HK-2 (cell line): Measurements from ENCODE around the gene ARL11.

Experiments
- DNase-seq: peaks from one replicate; pipeline ENCODE4 v3.0.0-alpha.2; 2018; ENCODE audit not compliant: unreplicated experiment

Gene ARL11

DNA sequence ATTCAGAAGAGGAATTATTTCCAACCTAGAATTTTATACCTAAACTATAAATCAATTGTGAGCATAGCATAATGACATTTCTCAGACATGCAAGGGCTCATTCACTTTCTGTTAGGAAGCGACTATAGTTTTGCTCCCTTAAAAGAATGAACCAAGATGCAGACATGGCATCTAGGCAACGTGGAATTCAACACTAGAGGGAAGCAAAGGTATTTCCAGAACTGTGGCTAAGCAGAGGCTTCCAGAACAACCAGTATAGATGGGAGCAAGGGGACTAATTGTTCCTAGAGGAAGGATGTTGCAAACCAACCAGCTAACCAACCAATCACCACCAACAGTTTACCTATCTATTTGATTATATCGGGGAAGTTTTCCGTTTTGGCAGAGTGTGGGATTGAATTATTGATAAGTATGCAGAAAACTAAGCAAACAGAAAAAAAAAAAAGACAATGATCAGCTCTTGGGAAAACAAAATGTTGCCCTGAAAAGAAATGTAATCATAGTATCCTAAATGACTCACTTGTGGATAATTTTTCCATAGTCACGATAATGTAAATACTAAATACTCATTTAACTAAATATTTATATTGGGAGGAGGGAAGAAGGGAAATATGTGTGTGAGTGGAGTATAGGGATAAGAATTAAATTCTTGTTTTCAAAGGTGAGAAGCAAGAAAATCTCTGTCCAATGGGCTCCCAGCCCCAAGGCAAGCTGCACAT, 21.1 kb downstream of the ARL11 start:
- DNase-seq = no peak

DNA sequence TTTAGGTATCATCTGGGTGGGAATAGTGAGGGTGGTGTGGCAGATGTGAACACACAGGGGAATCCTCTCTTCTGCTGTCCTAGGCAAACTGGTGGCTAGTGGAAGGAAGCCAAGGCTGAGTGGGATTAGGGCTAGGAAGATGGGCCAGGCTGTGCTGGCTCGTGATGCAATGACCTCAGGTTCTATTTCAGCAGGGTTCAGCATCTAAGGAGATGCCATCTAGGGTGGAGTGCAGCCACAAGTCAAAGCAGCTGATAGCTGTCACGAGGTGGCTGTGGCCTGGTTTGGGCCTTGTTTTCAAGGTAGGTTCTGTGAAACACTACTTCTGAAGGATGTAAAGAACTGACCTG, 21.6 kb downstream of the ARL11 start:
- no peak for DNase-seq

DNA sequence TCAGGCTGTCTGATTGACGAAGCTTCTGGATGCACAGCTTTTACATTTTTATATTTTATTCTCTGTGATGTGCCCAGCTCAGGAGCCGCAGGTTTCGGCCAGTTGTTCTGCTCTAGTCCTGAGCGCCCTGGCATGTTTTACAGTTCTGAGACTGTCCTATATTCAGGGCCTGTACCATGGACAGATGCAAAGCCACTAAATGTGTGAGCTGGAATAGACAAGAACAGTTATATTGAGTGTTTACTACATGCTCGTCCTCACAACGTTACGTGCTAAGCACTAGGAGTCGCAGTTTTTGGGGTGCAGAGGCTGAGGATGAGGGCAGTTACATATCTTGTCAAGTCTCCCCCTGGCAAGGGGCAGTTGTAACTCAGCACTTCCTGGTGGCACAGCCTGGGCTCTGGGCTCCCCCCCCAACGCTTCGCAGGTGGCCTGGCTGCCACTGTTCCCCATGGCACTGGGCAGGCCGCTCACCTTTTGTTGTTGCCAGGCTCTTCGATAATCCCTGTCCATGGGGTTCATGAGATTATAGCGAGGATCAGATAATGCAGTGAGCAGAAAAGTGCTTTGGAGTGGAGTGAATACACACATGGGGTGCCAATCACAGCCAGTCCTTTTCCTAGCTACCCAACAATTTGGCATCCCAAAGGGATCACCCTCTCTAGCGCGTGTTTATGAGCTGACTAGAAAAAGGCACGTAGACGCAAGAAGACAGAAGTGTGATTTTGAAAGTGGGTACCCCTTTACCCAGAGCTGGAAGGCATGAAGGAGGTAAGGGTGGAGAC, 23.5 kb downstream of the ARL11 start:
- no peak for DNase-seq

DNA sequence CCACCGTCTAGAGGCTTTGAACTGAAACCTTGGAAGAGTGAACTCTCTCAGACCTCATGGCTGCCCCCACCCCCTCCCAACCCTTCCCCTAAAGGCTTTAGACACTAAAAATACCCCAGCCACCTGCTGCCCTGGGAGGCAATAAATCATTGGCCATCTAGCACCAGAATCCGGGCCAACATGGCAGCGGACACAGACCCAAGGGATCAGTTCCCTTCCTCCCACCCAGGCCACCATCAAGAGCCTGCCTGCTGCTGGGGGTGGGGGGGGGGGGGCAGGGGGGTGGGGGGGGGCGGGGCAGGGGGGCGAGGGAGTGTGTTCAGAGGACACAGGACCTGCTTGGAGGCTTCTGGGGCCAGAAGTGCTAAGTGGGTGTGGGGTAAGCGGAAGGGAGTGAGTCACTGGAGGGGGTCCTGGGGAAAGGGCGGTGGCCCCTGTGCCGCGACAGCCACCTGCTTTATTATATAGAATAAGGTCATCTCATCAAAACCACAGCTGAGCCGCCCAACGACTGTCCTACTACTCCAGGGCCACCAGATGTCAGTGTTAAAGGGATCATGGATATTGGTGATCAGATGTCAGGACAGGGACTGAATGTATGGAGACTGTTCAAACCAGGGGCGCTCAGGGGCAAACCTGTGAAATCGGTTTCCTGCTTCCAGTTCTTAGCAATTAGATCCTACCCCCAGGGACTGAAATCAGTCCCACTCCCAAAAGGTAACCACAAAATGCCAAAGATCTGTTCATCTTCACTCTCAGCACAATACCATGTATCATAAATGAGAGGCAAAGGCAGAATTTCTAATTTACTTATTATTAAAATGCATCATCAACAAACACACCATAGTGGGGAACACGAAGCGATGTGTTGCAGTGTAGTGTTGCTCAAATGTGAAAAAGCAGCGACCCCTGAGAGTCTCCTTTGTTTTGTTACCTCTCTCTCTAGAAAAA, 24.3 kb downstream of the ARL11 start:
- DNase-seq = peak; percentile 17

DNA sequence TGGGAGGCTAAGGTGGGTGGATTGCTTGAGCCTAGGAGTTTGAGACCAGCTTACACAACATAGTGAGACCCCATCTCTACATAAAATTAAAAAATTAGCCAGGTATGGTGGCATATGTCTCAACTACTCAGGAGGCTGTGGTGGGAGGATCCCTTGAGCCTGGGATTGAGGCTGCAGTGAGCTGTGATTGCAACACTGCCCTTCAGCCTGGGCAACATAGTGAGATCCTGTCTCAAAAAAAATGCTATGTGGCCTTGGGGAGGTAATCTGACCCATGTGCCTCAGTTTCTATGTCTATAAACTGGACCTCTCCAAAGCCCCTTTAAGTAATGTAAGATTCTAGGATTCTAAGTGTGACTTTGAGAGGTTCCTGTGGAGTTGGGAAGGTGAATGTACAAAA, 25.2 kb downstream of the ARL11 start:
- DNase-seq = no peak

DNA sequence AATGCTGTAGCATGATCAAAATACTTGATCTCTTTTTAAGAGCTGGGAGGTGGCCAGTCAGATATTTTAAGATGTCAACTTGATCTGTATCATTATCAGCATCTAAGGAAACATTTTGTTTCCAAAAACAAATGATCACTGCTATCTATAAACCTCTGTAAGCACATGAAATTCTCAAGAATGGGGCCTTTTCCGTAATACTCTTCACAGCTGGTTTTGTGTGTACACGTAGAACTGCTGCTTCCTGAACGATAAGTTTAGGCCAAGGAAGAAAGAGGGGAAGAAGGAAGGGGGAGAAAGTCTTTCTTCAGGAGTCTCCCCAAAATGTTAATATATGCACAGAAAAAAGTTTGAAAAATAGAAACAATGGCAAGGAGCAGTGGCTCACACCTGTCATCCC, 25.7 kb downstream of the ARL11 start:
- no peak for DNase-seq

DNA sequence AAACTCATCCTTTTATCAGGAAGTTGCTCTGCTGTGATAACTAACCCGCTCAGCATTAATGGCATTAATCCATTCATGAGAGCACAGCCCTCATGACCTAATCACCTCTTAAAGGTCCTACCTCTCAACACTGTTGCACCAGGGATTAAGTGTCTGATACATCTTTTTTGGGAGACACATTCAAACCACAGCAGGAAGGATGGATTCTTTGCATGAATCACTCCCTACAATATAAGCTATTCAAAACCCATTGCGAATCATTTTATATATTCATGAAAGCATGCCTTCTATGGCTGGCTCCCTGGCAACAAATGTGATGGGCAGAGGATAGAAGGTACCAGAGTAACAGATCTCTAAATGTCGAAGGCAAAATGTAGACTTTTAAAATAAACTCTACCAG, 27.6 kb downstream of the ARL11 start:
- DNase-seq = no peak

DNA sequence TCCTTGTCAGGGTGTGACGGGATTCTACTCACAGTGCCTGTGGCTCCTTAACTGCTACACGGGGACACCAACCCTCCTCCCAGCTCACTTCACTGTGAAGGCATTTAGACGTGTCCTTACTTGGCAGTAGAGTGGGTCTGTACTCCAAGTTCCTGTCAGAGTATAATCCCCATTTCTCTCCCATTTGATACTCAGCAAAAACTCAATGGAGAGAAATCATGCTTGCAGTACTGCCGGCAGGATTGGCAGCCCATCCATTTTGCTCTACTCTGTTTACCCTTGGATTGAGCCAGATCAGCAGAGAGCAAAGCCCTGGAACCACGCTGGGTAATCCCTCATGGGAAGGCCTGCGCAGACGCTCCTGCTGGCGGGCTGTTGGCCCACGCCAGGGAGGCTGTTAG, 28.9 kb downstream of the ARL11 start:
- no peak for DNase-seq

DNA sequence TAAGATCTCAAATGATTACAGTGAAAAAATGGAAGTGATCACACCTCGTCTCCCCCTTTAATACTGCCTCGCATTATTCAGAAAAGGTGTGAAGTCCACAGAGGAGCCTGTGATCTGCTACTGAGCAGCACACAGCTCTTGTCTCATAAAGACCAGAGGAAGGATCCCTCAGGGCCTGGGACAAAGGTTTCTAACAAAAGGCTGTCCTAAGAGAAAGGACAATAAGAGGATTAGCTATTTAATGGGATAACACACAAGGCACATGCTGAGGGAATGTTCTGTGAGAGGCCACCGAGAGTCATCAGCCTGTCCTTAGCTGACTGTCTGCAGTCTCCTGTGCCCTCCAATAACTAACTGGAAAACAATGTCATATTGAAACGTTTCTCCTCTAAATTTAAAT, 36.3 kb downstream of the ARL11 start:
- DNase-seq = no peak

DNA sequence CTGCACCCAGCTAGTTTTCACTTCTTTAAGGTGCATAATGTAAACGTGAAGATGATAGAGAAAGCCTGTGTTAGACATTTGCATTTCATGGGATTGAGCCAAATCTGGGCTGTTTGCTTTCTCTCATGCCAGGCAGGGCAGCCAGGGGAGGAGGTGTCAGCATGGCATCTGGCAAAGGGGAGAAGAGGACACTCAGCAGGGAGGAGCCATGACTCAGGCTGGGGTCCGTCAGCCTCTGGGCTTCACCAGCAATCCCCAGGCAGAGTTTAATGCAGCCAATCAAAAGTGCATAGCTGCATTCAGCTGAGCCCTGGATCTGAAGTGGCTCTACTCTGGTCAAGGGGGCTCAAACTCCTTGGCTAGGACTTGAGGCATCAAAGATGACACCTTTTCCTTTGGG, 39.5 kb downstream of the ARL11 start:
- no peak for DNase-seq

DNA sequence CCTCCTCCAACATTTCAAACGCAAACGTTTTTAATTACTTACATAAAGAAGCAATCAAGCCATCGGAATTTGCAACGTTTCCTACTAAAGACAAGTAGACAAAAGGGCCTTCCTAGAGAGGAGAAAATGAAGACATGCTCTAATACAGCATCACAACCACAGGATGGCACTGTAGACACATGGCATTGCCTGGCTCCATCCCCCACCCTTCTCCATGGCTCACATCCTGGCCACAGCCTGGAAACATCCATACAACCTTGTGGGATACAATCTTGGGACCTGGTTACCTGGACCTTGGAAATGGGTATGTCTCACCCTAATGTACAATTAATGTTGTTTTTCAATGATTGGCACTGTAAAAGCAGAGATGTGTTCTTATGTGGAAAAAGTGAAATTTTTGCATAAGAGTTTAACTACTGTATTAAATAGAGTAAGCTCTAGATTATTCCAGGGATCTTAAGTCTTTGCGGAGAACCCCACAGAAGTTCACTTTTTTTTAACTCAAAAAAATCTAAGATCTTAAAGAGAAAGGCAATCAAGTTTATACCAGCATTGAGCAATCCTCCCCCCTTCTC, 41.5 kb downstream of the ARL11 start:
- DNase-seq = peak; percentile 50

DNA sequence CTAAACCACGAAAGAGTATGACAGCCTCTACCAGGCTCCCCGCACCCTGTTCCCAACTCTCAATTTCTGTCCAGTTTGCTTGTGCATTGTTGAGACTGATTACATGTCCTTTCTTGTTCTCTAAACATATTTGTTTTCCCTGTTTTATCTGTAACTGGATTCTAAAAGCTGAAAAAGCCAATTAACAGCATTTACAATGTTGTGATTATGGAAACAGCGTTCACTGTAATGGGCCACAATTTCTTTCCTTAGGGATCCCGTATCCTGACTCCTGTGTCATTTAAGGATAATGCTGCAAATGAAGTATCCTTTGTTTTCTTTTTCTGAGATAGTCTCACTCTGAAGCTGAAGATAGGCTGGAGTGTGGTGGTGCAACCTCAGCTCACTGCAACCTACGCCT, 42.5 kb downstream of the ARL11 start:
- no peak for DNase-seq

DNA sequence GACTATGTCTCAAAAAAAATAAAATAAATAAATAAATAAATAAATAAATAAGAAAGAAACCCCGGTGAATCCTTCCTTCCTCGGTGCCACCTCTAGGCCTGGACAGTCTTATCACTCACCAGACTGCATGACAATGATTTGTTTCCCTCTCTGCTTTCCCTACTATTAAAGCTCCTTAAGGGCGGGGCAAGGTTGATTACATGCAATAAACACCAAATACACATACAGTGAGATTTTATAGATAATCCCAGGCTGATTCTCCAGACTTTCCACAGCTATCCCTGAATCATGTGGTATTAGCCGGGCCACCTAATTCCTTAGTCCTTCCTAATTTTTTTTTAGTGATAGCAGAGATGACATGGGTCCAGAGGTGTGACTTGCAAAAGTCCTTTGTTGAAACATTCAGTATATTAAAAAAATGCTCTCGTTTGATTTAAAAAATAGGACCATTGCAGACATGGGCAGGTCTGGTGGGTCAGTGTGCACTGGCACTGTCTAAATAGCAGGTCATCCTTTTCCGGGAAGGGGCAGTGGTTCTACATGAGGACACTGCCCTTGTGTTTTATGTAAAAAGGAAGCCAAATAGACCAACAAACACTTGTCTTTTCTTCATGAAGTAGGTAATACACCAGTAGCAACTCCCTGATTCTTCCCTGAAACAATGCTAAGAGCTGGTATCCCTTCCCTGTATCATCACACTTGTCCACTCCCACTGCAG, 48.4 kb downstream of the ARL11 start:
- DNase-seq = no peak

DNA sequence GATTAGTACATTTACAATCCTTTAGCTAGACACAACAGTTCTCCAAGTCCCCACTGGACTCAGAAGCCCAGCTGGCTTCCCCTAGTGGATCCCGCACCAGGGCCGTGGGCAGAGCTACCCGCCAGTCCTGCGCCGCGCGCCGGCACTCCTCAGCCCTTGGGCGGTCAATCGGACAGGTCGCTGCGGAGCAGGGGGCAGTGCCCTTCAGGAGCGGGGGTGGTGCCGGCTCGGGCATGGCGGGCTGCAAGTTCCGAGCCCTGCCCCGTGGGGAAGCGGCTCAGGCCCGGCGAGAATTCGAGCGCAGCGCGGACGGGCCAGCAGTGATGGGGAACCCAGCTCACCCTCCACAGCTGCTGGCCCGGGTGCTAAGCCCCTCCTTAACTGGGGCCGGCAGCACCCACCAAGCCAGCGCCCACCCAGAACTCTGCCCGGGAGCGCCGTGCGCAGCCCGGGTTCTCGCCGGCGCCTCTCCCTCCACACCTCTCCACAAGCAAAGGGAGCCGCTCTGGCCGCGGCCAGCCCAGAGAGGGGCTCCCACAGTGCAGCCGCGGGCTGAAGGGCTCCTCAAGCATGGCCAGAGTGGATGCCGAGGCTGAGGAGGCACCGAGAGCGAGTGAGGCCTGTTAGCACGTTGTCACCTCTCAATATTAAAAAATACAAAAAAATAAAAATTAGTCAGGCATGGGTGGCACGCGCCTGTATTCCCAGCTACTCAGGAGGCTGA, 50.0 kb downstream of the ARL11 start:
- no peak for DNase-seq

DNA sequence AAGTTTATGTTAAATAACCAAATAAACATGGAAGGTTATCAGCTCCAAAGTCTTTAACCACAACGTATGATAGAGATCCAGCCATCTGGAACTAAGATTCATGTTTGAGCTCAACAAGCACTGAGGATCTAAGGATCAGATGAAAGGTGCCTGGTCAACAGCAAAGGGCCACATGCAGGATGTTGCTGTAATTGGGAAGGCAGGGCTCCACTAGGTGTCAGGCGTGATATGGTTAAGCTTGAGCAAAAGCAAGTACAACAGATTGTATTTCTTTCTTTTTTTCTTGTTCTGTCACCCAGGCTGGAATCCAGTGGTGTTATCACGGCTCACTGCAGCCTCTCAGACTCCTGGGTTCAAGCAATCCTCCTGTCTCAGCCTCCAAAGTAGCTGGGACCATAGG, 50.9 kb downstream of the ARL11 start:
- DNase-seq = no peak

DNA sequence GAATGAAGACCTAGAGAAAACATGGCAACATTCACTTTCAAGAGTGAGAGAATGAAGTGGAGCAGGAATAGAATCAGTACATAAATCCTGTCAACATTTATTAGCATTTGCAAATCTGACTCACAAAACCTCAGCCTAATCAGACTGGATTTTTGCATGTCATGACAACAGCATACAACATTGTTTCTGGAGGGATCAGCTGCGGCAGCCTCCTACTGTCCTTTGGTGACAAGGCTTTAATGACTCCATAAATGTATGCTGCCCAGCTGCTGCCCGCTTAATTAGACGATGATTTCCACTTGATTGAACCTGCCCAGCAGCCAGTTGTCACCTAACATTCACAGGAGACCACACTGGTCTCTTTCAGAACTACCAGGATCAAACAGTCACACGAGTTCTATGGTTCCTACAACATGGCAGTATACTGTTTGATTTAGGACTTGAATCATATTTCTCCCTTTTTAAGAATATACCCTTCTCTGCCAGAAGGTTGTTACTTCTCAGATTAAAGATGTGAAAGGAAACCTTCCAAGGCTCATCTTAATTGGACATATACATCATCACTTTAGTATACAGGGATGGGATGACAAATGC, 53.6 kb downstream of the ARL11 start:
- no peak for DNase-seq
